HG03196 (cell line): Measurements from ENCODE around the gene MTA1.

Experiments used
- ATAC-seq: cut with Tn5 transposase; IDR thresholded peaks from one replicate; pipeline ENCODE4 v1.9.1; 2021; ENCODE audit not compliant: unreplicated experiment

The MTA1 gene

GRCh38 chr14:105485739-105486162 lies 66.1 kb downstream of the MTA1 start:
- no peak for ATAC-seq

- ATAC-seq: no peak
These were observed 66.7 kb downstream of the MTA1 start, which contains the start of gene CRIP1 for GRCh38 chr14:105486163-105486973. Gene CRIP1, plus strand, starts transcription at chr14:105486886. Its CDS starts 374 bp downstream, at chr14:105487260.

- ATAC-seq: no peak
These were observed 67.4 kb downstream of the MTA1 start for GRCh38 chr14:105486974-105487448.

- ATAC-seq: no peak
These were observed 67.9 kb downstream of the MTA1 start for GRCh38 chr14:105487449-105487985.

- ATAC-seq: no peak
These were observed 68.6 kb downstream of the MTA1 start for GRCh38 chr14:105487986-105488777.

GRCh38 chr14:105488781-105489541 lies 69.3 kb downstream of the MTA1 start:
- no peak for ATAC-seq

GRCh38 chr14:105489542-105490266 lies 70.1 kb downstream of the MTA1 start:
- ATAC-seq: no peak

- ATAC-seq: peak; percentile 1
These were observed 70.6 kb downstream of the MTA1 start for GRCh38 chr14:105490267-105490571.

GRCh38 chr14:105490572-105491365 lies 71.1 kb downstream of the MTA1 start, which contains the start of gene TEDC1:
Gene TEDC1, plus strand, starts transcription at chr14:105491246. Its CDS starts 130 bp downstream, at chr14:105491376.
- ATAC-seq: peak; percentile 66

- no peak for ATAC-seq
These were observed 71.8 kb downstream of the MTA1 start for GRCh38 chr14:105491366-105491973.

- no peak for ATAC-seq
These were observed 72.7 kb downstream of the MTA1 start for GRCh38 chr14:105492031-105492970.

- no peak for ATAC-seq
These were observed 73.6 kb downstream of the MTA1 start for GRCh38 chr14:105492971-105493871.

- no peak for ATAC-seq
These were observed 74.4 kb downstream of the MTA1 start for GRCh38 chr14:105493921-105494605.

- no peak for ATAC-seq
These were observed 74.9 kb downstream of the MTA1 start for GRCh38 chr14:105494606-105494929.

- no peak for ATAC-seq
These were observed 75.7 kb downstream of the MTA1 start for GRCh38 chr14:105495101-105495989.
